HUES6 (cell line): ENCODE measurements around the gene OR51B6.

Experiments used
- H3K27ac ChIP-seq: 2 replicates; pipeline ENCODE4 v1.7.0; 2013; ENCODE audit warnings: low read depth, mild to moderate bottlenecking, low read length, inconsistent platforms
- H3K27me3 ChIP-seq: 2 replicates; pipeline ENCODE4 v1.6.1; 2013; ENCODE audit warnings: low read length; ENCODE audit not compliant: control insufficient read depth, insufficient read depth
- H3K36me3 ChIP-seq: 2 replicates; pipeline ENCODE4 v1.6.1; 2013; ENCODE audit warnings: low read length; ENCODE audit not compliant: control insufficient read depth, insufficient read depth
- H3K4me1 ChIP-seq: 2 replicates; pipeline ENCODE4 v1.6.1; 2013; ENCODE audit warnings: low read length; ENCODE audit not compliant: control insufficient read depth, insufficient read depth
- H3K4me3 ChIP-seq: 2 replicates; pipeline ENCODE4 v1.5.1; 2013; ENCODE audit warnings: low read depth, low read length
- H3K9ac ChIP-seq: one replicate; pipeline ENCODE4 v1.6.1; 2013; ENCODE audit warnings: mild to moderate bottlenecking, low read length
- H3K9me3 ChIP-seq: 2 replicates; pipeline ENCODE4 v1.6.1; 2013; ENCODE audit warnings: low read depth, low read length; ENCODE audit not compliant: control insufficient read depth, insufficient read depth

Gene OR51B6

DNA sequence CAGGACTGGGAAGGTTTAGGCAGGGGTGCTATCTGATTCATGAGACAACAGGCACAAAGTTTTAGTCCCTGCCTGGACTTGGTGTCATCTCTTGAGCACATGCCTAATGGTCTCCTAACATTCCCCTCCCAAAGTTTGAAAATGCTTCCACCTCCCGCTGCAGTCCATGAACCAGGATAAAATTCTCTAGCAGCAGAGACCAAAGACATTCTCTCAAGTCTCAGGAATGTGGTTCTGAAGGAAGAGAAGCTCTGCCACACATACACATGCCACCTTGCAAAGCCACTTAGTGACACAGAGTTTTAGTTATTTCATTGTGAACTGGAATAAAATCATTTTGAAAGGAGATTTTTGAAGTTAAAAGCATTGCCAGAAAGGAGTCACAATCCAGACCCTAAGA lies 15.5 kb downstream of the OR51B6 start:
- Histone ChIP-seq H3K27me3 (no peaks in the 10 kb centered on the region), H3K36me3 (no peaks in the 10 kb centered on the region), H3K27ac (no peak overlapping the region), H3K9me3 (no peaks in the 10 kb centered on the region), H3K4me3 (no peak overlapping the region), H3K9ac (no peak overlapping the region), H3K4me1 (peaks cover 8% of the 10 kb centered on the region)

DNA sequence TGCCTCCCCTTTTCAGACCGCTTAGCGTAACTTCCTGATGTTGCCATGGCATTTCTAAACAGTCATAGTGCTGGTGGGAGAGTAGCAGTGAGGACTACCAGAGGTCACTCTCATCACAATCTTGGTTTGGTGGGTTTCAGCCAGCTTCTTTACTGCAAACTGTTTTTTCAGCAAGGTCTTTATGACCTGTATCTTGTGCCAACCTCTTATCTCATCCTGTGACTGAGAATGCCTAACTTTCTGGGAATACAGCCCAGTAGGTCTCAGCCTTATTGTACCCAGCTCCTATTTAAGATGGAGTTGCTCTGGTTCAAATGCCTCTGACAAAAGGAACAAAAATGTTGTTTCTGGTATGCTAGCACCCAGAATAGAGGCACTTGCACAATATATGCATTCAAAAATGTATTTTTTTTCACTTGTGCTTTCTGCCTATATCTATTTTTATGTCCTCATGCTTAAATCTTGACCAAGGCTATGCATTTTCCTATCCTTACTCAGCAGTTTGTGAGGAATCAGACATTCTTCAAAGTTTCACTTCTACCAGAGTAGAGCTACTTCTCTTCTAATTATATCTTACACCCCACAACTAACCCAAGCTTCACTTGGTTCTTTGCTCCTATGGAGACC lies 16.3 kb downstream of the OR51B6 start:
- H3K9me3 ChIP-seq = no peaks in the 10 kb centered on the region
- H3K36me3 ChIP-seq = no peaks in the 10 kb centered on the region
- peaks cover 8% of the 10 kb centered on the region for H3K4me1 ChIP-seq
- H3K9ac ChIP-seq = no peak overlapping the region
- H3K27ac ChIP-seq = no peak overlapping the region
- no peak overlapping the region for H3K4me3 ChIP-seq
- no peaks in the 10 kb centered on the region for H3K27me3 ChIP-seq

DNA sequence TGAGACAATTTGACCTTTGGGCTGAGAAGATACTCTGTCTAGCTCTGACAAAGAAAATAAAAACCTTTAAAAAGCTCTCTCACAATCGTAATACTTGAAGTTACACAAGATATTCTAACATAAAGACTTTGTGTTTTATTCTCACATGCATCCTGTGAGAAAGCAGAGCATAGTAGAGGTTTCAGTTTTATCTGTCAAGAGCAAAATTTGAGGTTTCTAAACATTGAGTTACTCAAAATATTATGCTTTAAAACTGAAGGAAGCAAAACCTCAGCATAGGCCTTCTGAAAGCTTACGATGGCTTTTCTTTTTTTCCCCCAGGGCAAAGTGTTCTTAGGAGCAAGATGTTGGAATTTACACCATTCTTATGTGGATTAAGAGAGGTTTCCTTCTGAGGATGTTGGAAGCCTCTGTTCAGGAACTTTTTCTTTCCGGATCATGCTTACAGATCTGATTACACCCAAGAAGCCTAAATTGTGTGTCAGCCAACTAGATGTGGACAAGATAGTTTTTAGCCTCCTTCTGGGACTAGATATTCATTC lies 17.3 kb downstream of the OR51B6 start:
- Histone ChIP-seq H3K27ac (no peak overlapping the region), H3K27me3 (no peaks in the 10 kb centered on the region), H3K36me3 (no peaks in the 10 kb centered on the region), H3K9me3 (peaks cover 7% of the 10 kb centered on the region), H3K9ac (no peak overlapping the region), H3K4me3 (no peak overlapping the region; the same call in 1 of the 2 replicates), H3K4me1 (peaks cover 8% of the 10 kb centered on the region)

DNA sequence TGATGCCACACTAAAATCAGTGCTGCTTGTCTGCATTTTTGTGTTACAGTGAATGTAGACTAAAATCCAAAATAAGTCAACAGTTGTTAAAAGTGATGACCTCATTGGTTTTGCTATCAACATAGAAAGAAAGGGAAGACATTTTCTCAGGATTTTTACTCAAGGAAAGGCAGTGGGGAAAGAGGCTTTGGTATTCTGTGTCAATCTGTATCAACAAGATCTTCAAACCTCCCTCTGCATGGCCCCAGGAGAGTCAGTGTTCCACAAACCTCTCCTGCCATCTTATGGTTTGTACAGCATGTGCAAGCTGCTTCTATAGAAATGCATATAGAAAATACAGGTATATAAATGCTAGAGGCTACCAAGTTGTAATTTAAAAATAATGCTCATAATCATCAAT lies 18.5 kb downstream of the OR51B6 start:
- H3K9me3 ChIP-seq = peaks cover 8% of the 10 kb centered on the region
- no peaks in the 10 kb centered on the region for H3K27me3 ChIP-seq
- H3K4me1 ChIP-seq = peaks cover 8% of the 10 kb centered on the region
- H3K27ac ChIP-seq = no peak overlapping the region
- no peak overlapping the region for H3K4me3 ChIP-seq
- H3K36me3 ChIP-seq = no peaks in the 10 kb centered on the region
- no peak overlapping the region for H3K9ac ChIP-seq

DNA sequence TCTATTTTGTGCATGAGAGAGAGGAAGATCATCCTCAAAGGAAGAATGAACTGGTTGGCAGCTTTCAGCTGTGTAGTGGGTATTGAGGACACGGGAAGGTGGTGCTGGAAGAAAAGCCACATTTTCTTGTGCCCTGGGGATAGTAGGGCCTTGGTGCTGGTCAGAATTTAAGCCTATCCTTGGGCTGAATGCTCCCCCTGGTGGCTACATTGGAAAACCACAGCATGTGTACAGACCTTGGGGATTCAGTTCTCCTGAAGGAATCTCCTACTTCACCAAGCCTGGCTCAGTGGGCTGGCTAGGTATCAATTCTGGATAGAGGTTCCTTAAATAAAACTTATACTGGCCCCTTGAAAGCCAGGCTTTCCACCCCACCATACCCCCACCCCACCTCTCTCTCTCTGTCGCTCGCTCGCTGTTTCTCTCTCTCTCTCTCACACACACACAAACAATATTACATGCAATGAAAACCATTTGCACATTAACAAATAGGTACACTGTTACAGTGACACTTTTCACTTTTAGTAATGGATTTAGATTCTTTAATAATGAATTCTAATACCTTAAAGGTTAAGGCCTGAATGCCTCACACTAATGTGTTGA lies 29.5 kb downstream of the OR51B6 start:
- H3K9ac ChIP-seq = no peak overlapping the region
- H3K36me3 ChIP-seq = no peaks in the 10 kb centered on the region
- H3K27ac ChIP-seq = no peak overlapping the region
- no peaks in the 10 kb centered on the region for H3K27me3 ChIP-seq
- no peaks in the 10 kb centered on the region for H3K9me3 ChIP-seq
- H3K4me3 ChIP-seq = no peak overlapping the region
- peaks cover 8% of the 10 kb centered on the region; the same call in 1 of the 2 replicates for H3K4me1 ChIP-seq

DNA sequence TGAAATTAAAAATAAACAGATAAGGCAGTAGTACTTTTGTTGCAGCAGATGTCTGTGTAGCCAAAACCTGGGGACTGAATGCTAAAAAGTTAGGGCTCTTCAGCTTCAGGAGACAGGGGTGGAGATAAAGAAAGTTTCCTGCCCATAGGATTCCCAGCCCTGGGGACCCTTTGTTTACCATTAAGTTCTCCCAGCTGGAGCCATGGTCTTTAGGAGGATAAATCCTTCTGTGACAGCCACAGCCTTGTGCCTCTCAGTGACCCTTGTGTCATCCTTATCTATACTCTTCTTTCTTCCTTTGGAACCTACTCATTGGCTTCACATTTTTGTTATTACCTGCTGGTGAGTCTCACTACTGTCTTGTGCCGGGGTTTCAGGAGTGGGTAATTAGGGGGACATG lies 32.3 kb downstream of the OR51B6 start, which contains the start of gene OR51M1:
Gene OR51M1 (plus strand): TSS at position 237 of the 400 bp plus-strand sequence. CDS start 5,587 bp downstream, outside the sequence.
- no peak within 1 kb of the TSS for H3K9ac ChIP-seq
- no peaks in the 10 kb centered on the region for H3K9me3 ChIP-seq
- no peaks in the 10 kb centered on the region for H3K27me3 ChIP-seq
- H3K36me3 ChIP-seq = no peaks in the 10 kb centered on the region
- H3K4me1 ChIP-seq = peaks cover 23% of the 10 kb centered on the region
- no peak within 1 kb of the TSS for H3K27ac ChIP-seq
- H3K4me3 ChIP-seq = no peak within 1 kb of the TSS

DNA sequence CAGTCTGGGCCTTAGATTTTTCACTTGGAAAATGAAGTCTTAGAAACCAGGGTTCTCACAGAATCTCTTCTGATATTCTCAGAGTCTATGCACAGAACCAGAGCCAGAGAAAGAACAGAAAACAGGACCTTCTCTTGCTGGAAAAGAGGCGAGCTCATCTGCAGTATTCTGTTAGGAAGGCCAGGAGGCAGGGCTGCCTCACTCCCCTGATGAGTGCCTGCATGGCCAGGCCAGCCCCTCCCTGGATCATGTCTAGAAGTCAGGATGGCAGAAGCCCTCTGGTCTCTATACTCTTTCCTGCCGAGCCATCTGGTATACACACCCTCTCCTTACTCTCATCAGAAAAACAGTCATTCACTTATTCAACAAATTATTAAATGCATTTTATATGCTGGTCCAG lies 33.0 kb downstream of the OR51B6 start:
- Histone ChIP-seq H3K4me1 (peaks cover 29% of the 10 kb centered on the region), H3K36me3 (no peaks in the 10 kb centered on the region), H3K4me3 (no peak overlapping the region), H3K9me3 (no peaks in the 10 kb centered on the region), H3K27me3 (no peaks in the 10 kb centered on the region), H3K27ac (no peak overlapping the region), H3K9ac (no peak overlapping the region)

DNA sequence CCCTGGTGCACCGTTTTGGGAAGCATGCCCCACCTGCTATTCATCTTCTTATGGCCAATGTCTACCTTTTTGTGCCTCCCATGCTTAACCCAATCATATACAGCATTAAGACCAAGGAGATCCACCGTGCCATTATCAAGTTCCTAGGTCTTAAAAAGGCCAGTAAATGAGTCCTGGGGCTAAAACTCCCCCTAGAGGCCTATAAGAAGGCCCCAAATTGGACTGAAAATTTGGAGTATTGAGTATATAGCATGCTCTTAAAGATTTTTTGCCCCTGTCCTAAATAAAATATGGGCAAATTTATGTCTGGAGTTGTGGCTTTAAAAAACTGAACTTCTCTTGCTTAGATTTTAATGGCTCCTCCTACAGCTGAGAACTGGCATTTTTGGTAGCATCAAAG lies 38.9 kb downstream of the OR51B6 start:
- Histone ChIP-seq H3K27ac (no peak overlapping the region), H3K36me3 (no peaks in the 10 kb centered on the region), H3K4me3 (no peak overlapping the region), H3K4me1 (peaks cover 20% of the 10 kb centered on the region), H3K27me3 (no peaks in the 10 kb centered on the region), H3K9me3 (no peaks in the 10 kb centered on the region), H3K9ac (no peak overlapping the region)

DNA sequence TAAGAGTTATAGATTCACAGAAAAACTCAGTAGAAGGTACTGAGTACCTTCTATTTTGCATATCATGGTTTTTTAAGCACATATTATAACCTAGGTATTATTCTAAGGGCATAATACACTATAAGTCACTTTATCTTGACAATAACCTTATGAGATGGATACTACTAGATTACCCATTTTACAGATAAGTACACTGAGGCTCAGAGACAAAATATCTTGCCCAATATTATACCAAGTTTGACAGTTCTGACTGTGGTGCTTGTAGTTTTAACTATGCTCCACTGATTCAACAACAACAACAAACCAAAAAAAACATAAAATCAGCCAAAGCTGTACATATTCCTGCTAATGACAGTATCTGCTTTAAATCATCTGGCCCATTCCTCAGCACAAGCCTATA lies 42.8 kb downstream of the OR51B6 start:
- H3K4me1 ChIP-seq = 0 out of 2 replicates have a peak, but pooled peaks cover under 1% of the 10 kb centered on the region
- H3K4me3 ChIP-seq = no peak overlapping the region
- no peak overlapping the region for H3K27ac ChIP-seq
- no peaks in the 10 kb centered on the region for H3K9me3 ChIP-seq
- no peak overlapping the region for H3K9ac ChIP-seq
- H3K27me3 ChIP-seq = no peaks in the 10 kb centered on the region
- no peaks in the 10 kb centered on the region for H3K36me3 ChIP-seq

DNA sequence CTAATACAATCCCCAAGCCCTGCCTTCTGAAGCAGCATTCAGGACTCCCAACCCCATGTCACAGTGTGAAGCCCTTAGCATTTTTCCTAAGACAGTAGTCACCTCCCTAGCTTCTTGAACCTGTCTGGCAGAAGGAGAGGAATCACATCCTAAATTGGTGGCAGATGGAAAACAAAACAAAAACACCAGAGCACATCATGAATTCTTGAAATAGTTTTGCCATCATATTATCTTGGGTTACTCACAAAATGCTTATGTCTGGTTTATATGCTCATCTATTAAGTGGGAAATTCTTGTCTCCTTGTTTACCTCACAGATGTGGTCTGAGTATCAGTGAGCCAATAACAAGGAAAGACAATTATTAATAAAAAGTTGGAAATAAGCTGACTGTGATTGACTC lies 47.6 kb downstream of the OR51B6 start:
- no peaks in the 10 kb centered on the region for H3K9me3 ChIP-seq
- no peaks in the 10 kb centered on the region for H3K4me1 ChIP-seq
- H3K36me3 ChIP-seq = no peaks in the 10 kb centered on the region
- H3K27me3 ChIP-seq = no peaks in the 10 kb centered on the region
- H3K27ac ChIP-seq = no peak overlapping the region
- no peak overlapping the region for H3K4me3 ChIP-seq
- H3K9ac ChIP-seq = no peak overlapping the region
